ENCODE results near the gene CDK7. TPM values are rescaled to one million over a fixed set of nuclear protein-coding genes. Genes with fewer than 3 reads are reported as not detected.

CDK7 gene
- polyA plus RNA-seq (2012; ENCODE audit: low read depth, missing spikeins) = 43.2 TPM

DNA sequence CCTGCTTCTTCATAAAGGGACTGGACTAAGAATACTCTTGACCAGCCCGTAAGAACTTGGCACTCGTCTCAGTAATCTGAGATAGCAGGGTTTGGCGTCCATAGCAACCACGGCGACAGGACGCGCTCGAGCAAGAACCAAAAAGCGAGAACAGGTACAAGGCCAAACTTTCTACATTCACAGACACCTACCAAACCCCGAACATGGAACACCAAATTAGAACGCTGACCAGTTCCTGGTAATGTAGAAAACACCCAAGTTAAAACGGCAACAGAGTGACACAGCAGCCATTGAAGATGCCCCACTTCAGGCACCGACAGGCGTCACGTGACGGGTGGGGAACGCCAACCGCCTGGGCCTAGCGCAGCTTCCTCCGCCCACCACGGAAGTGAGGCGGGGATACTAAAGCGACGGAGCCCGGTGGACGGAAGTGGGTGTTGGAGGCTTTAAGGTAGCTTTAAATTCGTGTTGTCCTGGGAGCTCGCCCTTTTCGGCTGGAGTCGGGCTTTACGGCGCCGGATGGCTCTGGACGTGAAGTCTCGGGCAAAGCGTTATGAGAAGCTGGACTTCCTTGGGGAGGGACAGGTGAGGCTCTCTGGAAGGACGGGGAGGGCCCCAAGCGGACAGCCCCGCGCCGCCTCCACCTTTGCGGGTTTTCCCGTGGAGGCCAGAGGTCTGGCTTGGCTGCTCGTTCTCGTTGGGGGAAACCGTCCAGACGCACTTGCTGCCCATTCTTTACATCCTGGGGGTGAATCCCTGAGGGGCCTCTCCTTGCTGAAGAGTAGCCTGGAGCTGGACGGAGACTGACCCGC lies at the start of gene CDK7:
CDK7 (plus strand) TSS at position 430 of the 812 bp plus-strand sequence; CDS start at position 520, 90 bp downstream.
- TF ChIP-seq PAX5 (IDR thresholded peaks at IDR 0.05; ENCODE audit: insufficient read depth, low read length, severe bottlenecking) (no peak), SPI1 (IDR thresholded peaks at IDR 0.05; ENCODE audit: low read depth, low read length) (peak; percentile 78), POU2F2 (IDR thresholded peaks at IDR 0.05; ENCODE audit: low read depth, low read length) (peak; percentile 46; the same call in 1 of the 2 replicates), POLR2A (IDR thresholded peaks at IDR 0.05; ENCODE audit: low read depth, low read length) (peak; percentile 86), POLR2AphosphoS5 (IDR thresholded peaks at IDR 0.05; ENCODE audit: low read depth, low read length) (peak; percentile 88), TAF1 (IDR thresholded peaks at IDR 0.05; ENCODE audit: low read depth, low read length) (no peak)
- FAIRE-seq (peak; percentile 99), DNase-seq (ENCODE audit: insufficient read length, low spot score) (peak; percentile 86)

DNA sequence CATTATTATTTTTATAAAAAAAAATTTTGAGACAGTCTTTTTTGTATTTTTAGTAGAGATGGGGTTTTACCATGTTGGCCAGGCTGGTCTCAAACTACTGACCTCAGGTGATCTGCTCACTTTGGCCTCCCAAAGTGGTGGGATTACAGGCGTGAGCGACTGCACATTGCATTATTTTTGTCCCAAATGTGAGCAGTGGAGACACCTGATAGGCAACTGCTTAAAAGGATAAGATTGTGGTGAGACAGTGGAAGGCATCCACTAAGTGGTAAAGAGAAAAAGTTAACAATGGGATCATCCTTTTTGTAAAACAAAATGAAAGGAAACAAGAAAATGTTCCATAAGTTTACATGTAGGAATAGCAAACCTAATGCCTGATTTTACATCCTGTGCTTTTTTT lies 47.3 kb upstream of the CDK7 start:
- DNase-seq (ENCODE audit: insufficient read length, low spot score) (no peak), FAIRE-seq (no peak)

DNA sequence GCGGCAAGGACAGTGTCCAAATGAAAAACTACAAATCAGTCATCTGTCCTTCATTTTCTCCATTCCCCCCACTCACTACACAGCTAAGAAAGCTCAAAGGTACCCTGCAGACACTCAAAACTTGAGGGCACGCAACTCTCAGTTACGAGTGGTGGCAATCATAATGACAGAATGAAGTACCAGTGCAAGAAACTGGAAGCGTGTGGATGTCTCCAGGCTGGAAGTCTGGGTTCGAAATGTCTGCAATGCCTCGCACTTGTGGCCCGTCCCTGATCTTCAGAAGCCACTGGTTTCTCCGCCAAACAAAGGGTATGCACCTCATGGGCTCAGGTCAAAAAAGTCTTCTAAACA lies 45.9 kb upstream of the CDK7 start:
- FAIRE-seq (no peak), DNase-seq (ENCODE audit: insufficient read length, low spot score) (no peak)
- TF ChIP-seq TAF1 (IDR thresholded peaks at IDR 0.05; ENCODE audit: low read depth, low read length) = no peak
- TF ChIP-seq POLR2AphosphoS5 (IDR thresholded peaks at IDR 0.05; ENCODE audit: low read depth, low read length) = no peak
- TF ChIP-seq SPI1 (IDR thresholded peaks at IDR 0.05; ENCODE audit: low read depth, low read length) = no peak
- TF ChIP-seq POLR2A (IDR thresholded peaks at IDR 0.05; ENCODE audit: low read depth, low read length) = no peak
- TF ChIP-seq POU2F2 (IDR thresholded peaks at IDR 0.05; ENCODE audit: low read depth, low read length) = no peak
- no peak for TF ChIP-seq PAX5 (IDR thresholded peaks at IDR 0.05; ENCODE audit: insufficient read depth, low read length, severe bottlenecking)

More for the DNA sequence above, 47.3 kb upstream of the CDK7 start:
- TF ChIP-seq POLR2AphosphoS5 (IDR thresholded peaks at IDR 0.05; ENCODE audit: low read depth, low read length) (no peak), PAX5 (IDR thresholded peaks at IDR 0.05; ENCODE audit: insufficient read depth, low read length, severe bottlenecking) (no peak), POLR2A (IDR thresholded peaks at IDR 0.05; ENCODE audit: low read depth, low read length) (no peak), TAF1 (IDR thresholded peaks at IDR 0.05; ENCODE audit: low read depth, low read length) (no peak), SPI1 (IDR thresholded peaks at IDR 0.05; ENCODE audit: low read depth, low read length) (no peak), POU2F2 (IDR thresholded peaks at IDR 0.05; ENCODE audit: low read depth, low read length) (no peak)

DNA sequence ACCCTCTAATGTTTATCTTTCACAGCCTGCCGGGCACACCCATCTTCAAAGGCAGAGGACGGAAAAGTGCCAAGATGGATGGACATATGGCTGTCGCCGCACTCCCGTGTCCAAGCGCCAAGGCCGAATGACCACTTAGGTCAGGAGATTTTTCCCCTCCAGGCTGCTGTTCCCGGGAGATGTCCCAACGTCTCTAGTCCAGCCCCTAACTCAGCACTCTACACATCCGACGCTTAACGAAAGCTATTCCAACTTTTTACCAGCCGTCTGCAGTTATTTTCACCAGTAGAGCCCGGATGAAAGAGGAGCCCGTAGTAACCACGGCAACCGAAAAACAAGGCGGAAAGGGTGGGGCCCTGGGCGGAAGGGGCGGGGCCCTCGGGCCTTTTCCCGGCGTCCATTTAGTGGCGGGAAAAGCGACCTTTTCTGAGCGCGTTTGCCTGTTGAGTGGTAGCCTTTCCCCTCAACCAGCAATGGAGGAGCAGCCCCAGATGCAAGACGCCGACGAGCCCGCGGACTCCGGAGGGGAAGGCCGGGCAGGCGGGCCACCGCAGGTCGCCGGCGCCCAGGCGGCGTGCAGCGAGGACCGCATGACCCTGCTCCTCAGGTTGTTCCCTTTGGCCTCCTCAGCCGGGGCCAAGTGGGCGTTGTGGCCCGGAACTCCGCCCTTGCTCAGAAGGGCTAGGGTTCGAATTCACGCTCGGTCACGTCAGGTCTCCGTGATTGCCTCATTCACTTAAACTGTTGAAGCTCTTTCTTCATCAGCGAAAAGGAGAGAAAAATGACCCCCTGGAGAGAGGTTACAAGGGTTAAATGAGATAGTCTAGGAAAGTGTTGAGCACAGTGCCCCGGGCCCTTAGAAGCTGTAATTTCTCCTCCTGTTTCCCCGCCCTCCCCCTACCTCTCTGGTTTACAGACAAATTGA lies 45.3 kb upstream of the CDK7 start, which contains the start of gene CENPH:
CENPH (plus strand) TSS at position 422 of the 925 bp plus-strand sequence; CDS start at position 474, 52 bp downstream.
- DNase-seq (ENCODE audit: insufficient read length, low spot score) (peak; percentile 78), FAIRE-seq (peak; percentile 95)
- TF ChIP-seq POU2F2 (IDR thresholded peaks at IDR 0.05; ENCODE audit: low read depth, low read length) (no peak), POLR2A (IDR thresholded peaks at IDR 0.05; ENCODE audit: low read depth, low read length) (peak; percentile 67), TAF1 (IDR thresholded peaks at IDR 0.05; ENCODE audit: low read depth, low read length) (no peak), POLR2AphosphoS5 (IDR thresholded peaks at IDR 0.05; ENCODE audit: low read depth, low read length) (peak; percentile 65)

DNA sequence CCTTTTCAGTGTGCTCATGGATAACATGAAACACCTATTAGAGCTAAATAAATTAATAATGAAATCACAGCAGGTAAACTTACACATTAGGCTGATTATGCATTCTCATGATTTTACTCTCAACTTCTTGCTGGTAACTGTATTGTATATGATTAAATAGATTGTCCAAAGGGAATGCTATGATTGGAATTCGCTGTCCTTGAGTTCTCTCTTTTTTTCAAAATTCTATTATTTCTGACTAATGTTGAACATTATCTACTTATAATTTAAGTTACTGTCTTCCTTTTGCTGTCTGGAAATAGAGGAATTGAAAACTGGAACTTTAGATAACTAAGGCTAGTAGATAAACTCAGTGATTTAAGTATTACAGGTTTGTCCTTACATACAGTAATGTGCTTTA lies 32.2 kb upstream of the CDK7 start:
- TF ChIP-seq POLR2AphosphoS5 (IDR thresholded peaks at IDR 0.05; ENCODE audit: low read depth, low read length) (no peak), TAF1 (IDR thresholded peaks at IDR 0.05; ENCODE audit: low read depth, low read length) (no peak), SPI1 (IDR thresholded peaks at IDR 0.05; ENCODE audit: low read depth, low read length) (no peak), POLR2A (IDR thresholded peaks at IDR 0.05; ENCODE audit: low read depth, low read length) (no peak), PAX5 (IDR thresholded peaks at IDR 0.05; ENCODE audit: insufficient read depth, low read length, severe bottlenecking) (no peak), POU2F2 (IDR thresholded peaks at IDR 0.05; ENCODE audit: low read depth, low read length) (no peak)
- DNase-seq (ENCODE audit: insufficient read length, low spot score) (no peak), FAIRE-seq (no peak)

DNA sequence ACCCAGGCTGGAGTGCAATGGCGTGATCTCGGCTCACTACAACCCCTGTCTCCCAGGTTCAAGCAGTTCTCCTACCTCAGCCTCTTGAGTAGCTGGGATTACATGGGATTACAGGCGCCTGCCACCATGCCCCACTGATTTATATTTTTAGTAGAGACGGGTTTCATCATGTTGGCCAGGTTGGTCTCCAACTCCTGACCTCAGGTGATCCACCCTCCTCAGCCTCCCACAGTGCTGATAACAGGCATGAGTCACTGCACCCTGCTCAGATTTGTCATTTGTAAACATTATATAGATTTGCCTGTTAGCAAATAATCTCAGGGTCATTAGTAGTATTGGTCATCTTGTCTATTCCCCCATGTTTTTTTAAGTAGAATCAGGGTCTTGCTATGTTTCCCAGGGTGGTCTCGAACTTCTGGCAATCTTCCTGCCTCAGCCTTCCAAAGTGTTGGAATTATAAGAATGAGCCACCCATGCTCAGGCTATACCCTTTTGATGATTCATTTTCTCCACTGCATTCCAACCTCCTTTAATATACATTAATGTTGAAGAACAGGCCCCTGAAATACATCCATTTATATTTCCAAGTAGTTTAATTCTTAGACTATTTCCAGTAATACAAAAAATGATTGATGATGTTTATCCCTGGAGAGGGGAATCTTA lies 28.0 kb upstream of the CDK7 start:
- no peak for FAIRE-seq
- TF ChIP-seq PAX5 (IDR thresholded peaks at IDR 0.05; ENCODE audit: insufficient read depth, low read length, severe bottlenecking) (no peak), POU2F2 (IDR thresholded peaks at IDR 0.05; ENCODE audit: low read depth, low read length) (no peak), SPI1 (IDR thresholded peaks at IDR 0.05; ENCODE audit: low read depth, low read length) (no peak), POLR2A (IDR thresholded peaks at IDR 0.05; ENCODE audit: low read depth, low read length) (no peak), TAF1 (IDR thresholded peaks at IDR 0.05; ENCODE audit: low read depth, low read length) (no peak), POLR2AphosphoS5 (IDR thresholded peaks at IDR 0.05; ENCODE audit: low read depth, low read length) (no peak)

DNA sequence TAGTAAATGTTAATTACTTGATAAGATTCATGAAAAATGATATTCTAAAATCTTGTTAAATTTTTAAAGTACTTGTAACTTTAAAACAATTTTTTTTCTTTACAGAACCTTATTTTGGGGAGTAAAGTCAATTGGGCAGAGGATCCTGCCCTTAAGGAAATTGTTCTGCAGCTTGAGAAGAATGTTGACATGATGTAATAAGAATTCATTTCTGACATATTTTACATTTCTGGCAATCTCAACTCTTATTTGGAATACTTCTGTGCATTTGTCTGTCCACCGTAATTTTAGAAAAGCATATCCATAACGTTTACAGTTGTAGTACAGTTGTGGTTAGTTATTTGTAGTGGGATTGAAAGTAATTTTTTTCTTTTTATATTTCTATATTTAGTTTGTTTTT lies 25.1 kb upstream of the CDK7 start:
- DNase-seq (ENCODE audit: insufficient read length, low spot score) (no peak), FAIRE-seq (no peak)
- TF ChIP-seq PAX5 (IDR thresholded peaks at IDR 0.05; ENCODE audit: insufficient read depth, low read length, severe bottlenecking) = no peak
- TF ChIP-seq POLR2A (IDR thresholded peaks at IDR 0.05; ENCODE audit: low read depth, low read length) = no peak
- TF ChIP-seq POLR2AphosphoS5 (IDR thresholded peaks at IDR 0.05; ENCODE audit: low read depth, low read length) = no peak
- TF ChIP-seq TAF1 (IDR thresholded peaks at IDR 0.05; ENCODE audit: low read depth, low read length) = no peak
- TF ChIP-seq SPI1 (IDR thresholded peaks at IDR 0.05; ENCODE audit: low read depth, low read length) = no peak
- TF ChIP-seq POU2F2 (IDR thresholded peaks at IDR 0.05; ENCODE audit: low read depth, low read length) = no peak

More for the DNA sequence above, 28.0 kb upstream of the CDK7 start:
- no peak for DNase-seq (ENCODE audit: insufficient read length, low spot score)

DNA sequence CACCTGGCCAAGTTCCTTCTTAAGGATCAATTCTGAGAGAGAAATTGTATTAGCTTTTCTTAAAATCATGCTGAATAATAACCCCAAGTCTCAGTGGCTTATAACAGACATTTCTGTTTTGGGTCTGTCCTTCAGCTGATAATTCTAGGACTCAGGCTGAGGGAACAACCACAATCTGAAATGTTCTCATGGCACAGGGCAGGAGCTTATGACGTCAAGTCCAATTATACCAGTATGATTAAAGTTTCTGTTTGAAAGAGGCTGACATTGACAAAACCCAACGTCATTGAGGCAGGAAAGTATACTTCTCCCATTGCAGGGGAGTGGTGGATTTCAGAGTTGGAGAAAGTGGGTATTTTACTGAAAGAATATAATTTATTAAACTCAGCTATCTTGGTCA lies 23.5 kb upstream of the CDK7 start:
- TF ChIP-seq SPI1 (IDR thresholded peaks at IDR 0.05; ENCODE audit: low read depth, low read length) (no peak), POLR2AphosphoS5 (IDR thresholded peaks at IDR 0.05; ENCODE audit: low read depth, low read length) (no peak), PAX5 (IDR thresholded peaks at IDR 0.05; ENCODE audit: insufficient read depth, low read length, severe bottlenecking) (no peak), TAF1 (IDR thresholded peaks at IDR 0.05; ENCODE audit: low read depth, low read length) (no peak), POLR2A (IDR thresholded peaks at IDR 0.05; ENCODE audit: low read depth, low read length) (no peak)
- DNase-seq (ENCODE audit: insufficient read length, low spot score) = no peak
- FAIRE-seq = no peak
